Tibial artery (tissue), 4 donors: ENCODE results near the gene RAB40B.
A peak's percentile ranks its signal among the peaks of the same experiment; 100 is the strongest.

Source experiments
- DNase-seq, 2 donors: peaks; one replicate each; pipeline ENCODE4 v3.0.0-alpha.2; 2019
- H3K27ac ChIP-seq, 2 donors: fragments of 200-600 bp; sonication (generic) in 1 of 2; 1 replicate in 1 of 2; 2 replicates in 1 of 2; pipeline ENCODE4 v1.5.1; 2018 to 2019; ENCODE audit warnings: mild to moderate bottlenecking in 1 of 2
- H3K27me3 ChIP-seq, 2 donors: fragments of 200-600 bp; sonication (generic) in 1 of 2; one replicate each; pipeline versions ENCODE4 v1.5.1 to v1.6.0; 2016 to 2019
- H3K36me3 ChIP-seq, 3 donors: fragments of 200-600 bp; sonication (generic) in 2 of 3; one replicate each; pipeline ENCODE4 v1.5.1; 2016 to 2019; ENCODE audit warnings: mild to moderate bottlenecking in 2 of 3
- H3K4me1 ChIP-seq, 4 donors: fragments of 200-600 bp; sonication (generic) in 2 of 4; 1 replicate in 3 of 4; 2 replicates in 1 of 4; pipeline ENCODE4 v1.5.1; 2016 to 2019
- H3K4me3 ChIP-seq, 2 donors: fragments of 200-600 bp; sonication (generic) in 1 of 2; 1 replicate in 1 of 2; 2 replicates in 1 of 2; pipeline ENCODE4 v1.5.1; 2018 to 2019; ENCODE audit warnings: mild to moderate bottlenecking in 2 of 2
- H3K9me3 ChIP-seq, 3 donors: fragments of 200-600 bp; sonication (generic) in 1 of 3; one replicate each; pipeline ENCODE4 v1.5.1; 2016 to 2019
- intact Hi-C: fragments of 100-400 bp; cut with DNase I; formaldehyde crosslinking; loops from one replicate; pipeline ENCODE4 v1.15.0; 2023; ENCODE audit warnings: low total_unique reads
- TF ChIP-seq, protein P1 (sequence below), 2 experiments: fragments of 200-600 bp in 1 of 2; fragments of 450-650 bp in 1 of 2; IDR thresholded peaks; one replicate each; pipeline ENCODE4 v1.5.1; 2017 to 2019; ENCODE audit warnings: antibody characterized with exemption in 2 of 2, mild to moderate bottlenecking in 1 of 2, moderate library complexity in 1 of 2

The RAB40B gene

DNA sequence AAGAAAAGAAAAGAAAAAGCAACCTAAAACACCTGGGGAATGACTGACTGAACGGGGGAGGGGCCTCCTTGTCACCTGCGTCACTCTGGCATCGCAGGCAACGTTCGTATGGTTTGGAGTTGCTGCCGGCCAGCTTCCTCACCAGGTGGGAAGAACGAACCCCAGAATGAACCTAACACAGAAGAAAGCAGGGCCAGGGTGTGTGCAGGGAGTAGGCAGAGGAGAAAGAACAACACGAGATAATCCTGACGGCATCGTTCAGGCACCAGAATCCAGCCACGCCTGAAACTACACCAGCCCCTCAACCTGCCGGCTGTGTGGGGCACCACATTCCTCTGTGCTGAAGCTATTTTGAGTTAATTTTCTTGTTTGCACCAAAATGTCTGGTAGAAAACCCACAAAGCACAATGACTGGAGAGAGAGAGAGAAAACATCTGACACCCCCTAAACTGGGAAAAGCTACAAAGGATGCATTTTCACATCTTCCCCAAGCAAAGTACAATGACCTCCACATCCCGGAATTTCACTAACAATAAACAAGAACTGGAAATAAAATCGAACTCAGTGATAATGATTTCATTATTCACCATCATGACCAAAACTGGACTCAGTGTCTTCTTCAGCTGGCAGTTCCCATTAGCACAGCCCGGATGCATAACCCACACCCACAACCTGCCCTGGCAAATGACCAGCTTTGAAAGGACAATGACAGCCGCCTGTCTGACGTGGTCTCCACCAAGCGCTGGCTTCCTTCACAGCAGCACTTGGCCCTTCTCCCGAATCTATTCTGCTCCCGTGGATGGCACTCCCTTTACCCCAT lies 23.6 kb downstream of the RAB40B start:
- H3K9me3 ChIP-seq, result no peaks in the 10 kb centered on the region
- H3K4me1 ChIP-seq, result peaks cover 0 to 6% (median 2%) of the 10 kb centered on the region in 4 donors
- H3K27me3 ChIP-seq, result no peaks in the 10 kb centered on the region
- TF ChIP-seq, protein P1, sequence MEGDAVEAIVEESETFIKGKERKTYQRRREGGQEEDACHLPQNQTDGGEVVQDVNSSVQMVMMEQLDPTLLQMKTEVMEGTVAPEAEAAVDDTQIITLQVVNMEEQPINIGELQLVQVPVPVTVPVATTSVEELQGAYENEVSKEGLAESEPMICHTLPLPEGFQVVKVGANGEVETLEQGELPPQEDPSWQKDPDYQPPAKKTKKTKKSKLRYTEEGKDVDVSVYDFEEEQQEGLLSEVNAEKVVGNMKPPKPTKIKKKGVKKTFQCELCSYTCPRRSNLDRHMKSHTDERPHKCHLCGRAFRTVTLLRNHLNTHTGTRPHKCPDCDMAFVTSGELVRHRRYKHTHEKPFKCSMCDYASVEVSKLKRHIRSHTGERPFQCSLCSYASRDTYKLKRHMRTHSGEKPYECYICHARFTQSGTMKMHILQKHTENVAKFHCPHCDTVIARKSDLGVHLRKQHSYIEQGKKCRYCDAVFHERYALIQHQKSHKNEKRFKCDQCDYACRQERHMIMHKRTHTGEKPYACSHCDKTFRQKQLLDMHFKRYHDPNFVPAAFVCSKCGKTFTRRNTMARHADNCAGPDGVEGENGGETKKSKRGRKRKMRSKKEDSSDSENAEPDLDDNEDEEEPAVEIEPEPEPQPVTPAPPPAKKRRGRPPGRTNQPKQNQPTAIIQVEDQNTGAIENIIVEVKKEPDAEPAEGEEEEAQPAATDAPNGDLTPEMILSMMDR (IDR thresholded peaks at IDR 0.05), result no peak
- no peak overlapping the region for H3K27ac ChIP-seq
- intact Hi-C loops, result no loop called here
- DNase-seq, result no peak
- no peak overlapping the region for H3K4me3 ChIP-seq
- H3K36me3 ChIP-seq, result no peaks in the 10 kb centered on the region

GRCh38 chr17:82670661-82671450 lies 27.6 kb downstream of the RAB40B start:
- H3K27ac ChIP-seq, result peak overlapping the region; percentile 38 to 70
- peaks cover 0 to 22% (median 5%) of the 10 kb centered on the region in 4 donors for H3K4me1 ChIP-seq
- TF ChIP-seq, protein P1 (IDR thresholded peaks at IDR 0.05), result no peak
- intact Hi-C loops, result no loop called here
- H3K9me3 ChIP-seq, result no peaks in the 10 kb centered on the region
- DNase-seq, result no peak
- H3K36me3 ChIP-seq, result peaks cover 0 to 14% (median 0%) of the 10 kb centered on the region in 3 donors
- H3K4me3 ChIP-seq, result no peak overlapping the region
- no peaks in the 10 kb centered on the region for H3K27me3 ChIP-seq

DNA sequence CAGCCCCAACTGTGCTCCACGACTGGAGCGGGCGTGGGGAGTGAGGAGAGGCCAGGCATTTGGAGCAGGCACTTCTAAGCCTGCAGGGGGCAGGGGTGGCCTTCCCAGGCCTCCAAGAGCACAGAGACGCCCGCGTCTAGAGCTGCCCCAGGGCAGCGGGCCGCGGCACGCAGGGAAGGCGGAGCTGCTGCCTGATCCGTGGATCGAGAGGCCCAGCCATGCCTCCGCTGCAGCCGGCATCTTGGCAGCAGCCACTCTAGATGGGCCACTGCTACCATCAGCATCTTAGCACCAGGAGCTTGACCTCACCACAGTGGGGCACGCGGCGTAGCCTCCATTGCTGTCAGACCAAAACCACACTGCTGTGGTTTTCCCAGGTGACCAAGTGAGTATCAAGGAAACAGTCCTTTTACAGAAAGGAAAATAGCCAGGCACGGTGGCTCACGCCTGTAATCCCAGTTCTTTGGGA lies 29.8 kb downstream of the RAB40B start:
- peak in 1 of 2 donors; percentile 83 for DNase-seq
- no peaks in the 10 kb centered on the region for H3K9me3 ChIP-seq
- no peaks in the 10 kb centered on the region for H3K27me3 ChIP-seq
- peaks cover 0 to 22% (median 3%) of the 10 kb centered on the region in 4 donors for H3K4me1 ChIP-seq
- no peak overlapping the region for H3K4me3 ChIP-seq
- H3K36me3 ChIP-seq, result peaks cover 0 to 25% (median 0%) of the 10 kb centered on the region in 3 donors
- TF ChIP-seq, protein P1 (IDR thresholded peaks at IDR 0.05), result peak; percentile 51 to 64
- H3K27ac ChIP-seq, result peak overlapping the region in 1 of 2 donors; percentile 70
- intact Hi-C loops, result loop anchor here (2.0 kb wide), 1 partner anchor 108 kb away; no protein-coding TSS in a partner anchor

- peaks cover 0 to 22% (median 3%) of the 10 kb centered on the region in 4 donors for H3K4me1 ChIP-seq
- DNase-seq, result no peak
- H3K4me3 ChIP-seq, result no peak overlapping the region
- H3K36me3 ChIP-seq, result peaks cover 0 to 30% (median 0%) of the 10 kb centered on the region in 3 donors
- H3K27ac ChIP-seq, result peak overlapping the region in 1 of 2 donors; percentile 70
- TF ChIP-seq, protein P1 (IDR thresholded peaks at IDR 0.05), result no peak
- H3K9me3 ChIP-seq, result no peaks in the 10 kb centered on the region
- intact Hi-C loops, result loop anchor here (2.0 kb wide), 1 partner anchor 109 kb away; no protein-coding TSS in a partner anchor
- H3K27me3 ChIP-seq, result no peaks in the 10 kb centered on the region
These were observed 30.4 kb downstream of the RAB40B start for GRCh38 chr17:82668024-82668630.

GRCh38 chr17:82667668-82668000 lies 30.9 kb downstream of the RAB40B start:
- TF ChIP-seq, protein P1 (IDR thresholded peaks at IDR 0.05), result no peak
- intact Hi-C loops, result no loop called here
- Histone ChIP-seq H3K4me1 (peaks cover 0 to 22% (median 3%) of the 10 kb centered on the region in 4 donors), H3K9me3 (no peaks in the 10 kb centered on the region), H3K27me3 (no peaks in the 10 kb centered on the region), H3K36me3 (peaks cover 0 to 35% (median 0%) of the 10 kb centered on the region in 3 donors), H3K4me3 (no peak overlapping the region), H3K27ac (no peak overlapping the region)
- DNase-seq, result no peak
